Measurements from ENCODE around the gene CABYR.

GRCh38 chr18:24127735-24128134, 11.1 kb upstream of the CABYR start:
- no peak for TF ChIP-seq CTCF (optimal IDR thresholded peaks at IDR 0.05 in 1 of 3, IDR thresholded peaks at IDR 0.05 in 1 of 3, conservative IDR thresholded peaks at IDR 0.05 in 1 of 3; ENCODE audit: extremely low read depth in 1 of 3, insufficient read depth in 2 of 3, low read length in 3 of 3)
- TF ChIP-seq EZH2 (IDR thresholded peaks at IDR 0.05; ENCODE audit: low read length): no peak

All from keratinocyte (primary cell).